ENCODE results near the gene RXRA.

DNA sequence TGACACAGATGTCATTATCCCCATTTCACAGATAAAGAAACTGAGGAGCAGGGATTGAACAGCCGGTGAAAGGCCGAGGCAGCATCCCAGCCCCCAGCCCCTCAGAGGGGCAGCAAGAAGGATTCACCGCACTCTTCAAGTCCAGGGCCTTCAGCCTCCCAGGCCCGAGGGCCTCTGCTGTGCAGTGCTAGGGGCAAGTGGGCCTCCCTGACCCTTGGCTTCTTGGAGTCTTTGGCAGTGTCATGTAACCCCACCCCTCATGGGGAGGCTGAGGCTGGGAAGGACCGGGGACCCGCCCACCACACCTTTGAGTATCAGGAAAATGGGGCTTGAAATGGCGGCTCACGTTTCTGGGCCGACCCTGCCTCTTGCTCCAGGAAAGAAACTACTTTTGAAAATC is 28.7 kb upstream of the RXRA start:
- TF ChIP-seq POLR2AphosphoS5 (IDR thresholded peaks at IDR 0.05; ENCODE audit: borderline replicate concordance, low read depth, low read length) (no peak), EZH2 (IDR thresholded peaks at IDR 0.05) (no peak), FOXP2 (optimal IDR thresholded peaks at IDR 0.05; ENCODE audit: control extremely low read depth, extremely low read length, insufficient read depth) (no peak)
